ENCODE results near the gene MTARC2.

- TF ChIP-seq CTCF (IDR thresholded peaks at IDR 0.05; ENCODE audit: low read depth, low read length) (no peak), EZH2phosphoT487 (IDR thresholded peaks at IDR 0.05; ENCODE audit: low read depth) (no peak)
These were observed 36.6 kb downstream of the MTARC2 start for GRCh38 chr1:220784751-220785150.

All from OCI-LY3 (cell line).